Choroid plexus epithelial cell (primary cell): ENCODE measurements around the gene NAPB.
A peak's percentile ranks its signal among the peaks of the same experiment; 100 is the strongest.
"Not testable (repeated sequence)": the region's sequence is repeated elsewhere in the genome, so short reads cannot be mapped to it uniquely, and the experiment has no call there.

Experiments used
- DNase-seq: peaks from one replicate; pipeline ENCODE4 v3.0.0-alpha.2; 2010; ENCODE audit warnings: low read depth
- H3K4me3 ChIP-seq: 2 replicates; pipeline ENCODE4 v1.5.1; 2011; ENCODE audit warnings: low read depth, mild to moderate bottlenecking, control low read depth, low read length, moderate library complexity
- TF ChIP-seq, protein P1 (sequence below): conservative IDR thresholded peaks from 2 replicates; pipeline ENCODE4 v1.5.1; 2011; ENCODE audit warnings: low read depth, mild to moderate bottlenecking, control low read depth, inconsistent platforms, low read length, moderate library complexity

Gene NAPB

DNA sequence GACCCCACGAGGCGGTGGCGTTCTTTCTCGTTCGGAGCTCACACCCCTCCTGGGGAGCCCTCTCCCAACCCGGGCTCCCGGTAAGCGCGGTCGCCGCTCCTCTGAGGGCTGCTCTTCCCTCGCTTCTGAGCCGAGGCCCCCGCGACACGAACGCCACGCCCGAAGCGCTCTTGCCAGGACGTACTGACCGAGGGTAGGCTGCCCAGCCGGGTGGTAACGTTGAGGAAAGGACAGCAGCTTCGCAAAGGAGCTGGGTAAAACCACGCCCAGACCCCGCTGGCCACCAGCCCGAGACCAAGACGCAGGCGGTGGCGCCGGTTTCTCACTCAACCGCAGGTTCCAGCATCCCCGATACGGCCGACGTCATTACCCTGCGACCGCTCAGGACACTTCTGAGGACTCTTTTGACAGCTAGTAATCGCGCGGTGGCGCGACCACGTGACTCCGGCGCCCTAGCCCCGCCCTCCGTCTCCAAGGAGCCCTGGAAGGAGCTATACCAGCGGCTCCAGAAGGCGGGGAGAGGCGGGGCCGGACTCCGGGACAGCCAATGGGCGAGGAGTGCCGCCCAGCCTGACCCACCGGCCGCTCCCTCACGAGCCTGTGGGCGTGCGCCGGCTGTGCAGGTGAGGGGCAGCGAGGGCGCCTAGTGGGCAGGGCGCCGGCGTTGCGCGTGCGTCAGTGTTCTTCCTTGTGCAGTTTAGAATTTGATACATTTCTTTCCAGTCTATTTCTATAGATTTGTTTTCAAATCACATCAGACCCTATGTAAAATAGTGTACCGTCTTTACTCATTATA lies 63.3 kb downstream of the NAPB start:
- H3K4me3 ChIP-seq = peak overlapping the region; percentile 89
- peak; percentile 100 for DNase-seq
- TF ChIP-seq, protein P1, sequence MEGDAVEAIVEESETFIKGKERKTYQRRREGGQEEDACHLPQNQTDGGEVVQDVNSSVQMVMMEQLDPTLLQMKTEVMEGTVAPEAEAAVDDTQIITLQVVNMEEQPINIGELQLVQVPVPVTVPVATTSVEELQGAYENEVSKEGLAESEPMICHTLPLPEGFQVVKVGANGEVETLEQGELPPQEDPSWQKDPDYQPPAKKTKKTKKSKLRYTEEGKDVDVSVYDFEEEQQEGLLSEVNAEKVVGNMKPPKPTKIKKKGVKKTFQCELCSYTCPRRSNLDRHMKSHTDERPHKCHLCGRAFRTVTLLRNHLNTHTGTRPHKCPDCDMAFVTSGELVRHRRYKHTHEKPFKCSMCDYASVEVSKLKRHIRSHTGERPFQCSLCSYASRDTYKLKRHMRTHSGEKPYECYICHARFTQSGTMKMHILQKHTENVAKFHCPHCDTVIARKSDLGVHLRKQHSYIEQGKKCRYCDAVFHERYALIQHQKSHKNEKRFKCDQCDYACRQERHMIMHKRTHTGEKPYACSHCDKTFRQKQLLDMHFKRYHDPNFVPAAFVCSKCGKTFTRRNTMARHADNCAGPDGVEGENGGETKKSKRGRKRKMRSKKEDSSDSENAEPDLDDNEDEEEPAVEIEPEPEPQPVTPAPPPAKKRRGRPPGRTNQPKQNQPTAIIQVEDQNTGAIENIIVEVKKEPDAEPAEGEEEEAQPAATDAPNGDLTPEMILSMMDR = no peak

DNA sequence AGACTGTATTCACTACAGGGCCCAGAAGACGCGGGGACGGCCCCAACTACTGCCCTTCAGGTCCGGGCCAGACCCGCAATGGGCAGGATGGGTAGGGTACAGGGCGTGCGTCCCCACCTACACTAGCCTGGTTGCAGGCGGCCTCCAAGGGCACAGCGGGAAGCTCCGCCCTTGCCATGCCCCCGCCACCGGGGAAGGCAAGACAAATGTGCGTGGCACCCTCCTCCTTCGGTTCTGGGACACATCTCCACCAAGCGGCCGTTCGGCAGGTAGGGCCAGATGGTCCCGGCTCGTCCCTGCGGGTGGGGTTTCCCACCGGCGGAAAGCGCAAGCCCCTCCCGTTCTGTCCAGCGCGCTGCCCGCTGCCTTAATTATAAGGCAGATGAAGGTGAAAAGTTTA lies 65.1 kb downstream of the NAPB start:
- H3K4me3 ChIP-seq = no peak overlapping the region
- no peak for DNase-seq
- TF ChIP-seq, protein P1 = no peak

DNA sequence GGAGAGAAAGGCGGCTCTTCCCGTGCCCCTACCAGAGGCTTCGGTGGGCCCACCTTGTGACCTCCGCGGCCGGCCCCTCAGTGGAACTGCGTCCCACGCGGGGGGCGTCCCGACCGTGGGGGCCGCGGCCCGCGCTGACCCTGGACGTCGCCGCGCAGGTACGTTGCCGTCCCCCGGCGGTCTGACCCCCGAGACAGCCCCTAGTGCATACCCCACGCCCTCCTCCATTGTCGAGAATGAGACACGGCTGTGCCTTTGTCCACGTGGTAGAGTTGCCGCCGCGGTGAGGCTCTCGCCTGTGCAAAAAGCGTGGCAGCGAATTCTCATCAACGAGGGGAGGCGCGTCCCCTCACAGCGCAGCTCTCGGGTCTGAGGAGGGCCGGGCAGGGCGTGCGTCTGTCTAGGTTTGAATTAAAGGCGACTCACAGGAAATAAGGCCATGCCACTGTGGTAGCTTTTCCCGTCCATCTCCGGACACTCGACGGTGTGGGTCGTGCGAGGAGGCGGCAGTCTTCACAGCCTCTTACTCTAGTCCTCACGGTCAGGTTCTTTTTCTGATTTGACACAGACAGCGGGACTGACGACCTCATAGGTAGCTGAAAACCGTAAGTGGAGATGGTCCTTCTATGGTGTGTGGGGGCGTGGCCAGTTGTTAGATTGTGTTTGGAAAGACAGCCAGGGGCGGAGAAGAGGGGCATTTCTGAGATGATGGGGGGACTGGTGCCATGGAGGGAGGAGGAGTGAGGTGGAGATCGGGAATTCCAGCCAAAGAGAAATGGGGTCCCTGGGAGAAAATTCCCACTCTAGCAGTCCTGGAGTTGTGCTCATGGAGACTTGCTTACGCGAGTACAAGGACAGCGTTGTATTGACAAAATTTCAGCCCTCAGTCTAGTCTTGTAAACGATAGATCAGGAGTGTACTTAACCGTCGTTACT lies 70.1 kb downstream of the NAPB start:
- peak; percentile 55 for DNase-seq
- TF ChIP-seq, protein P1 = no peak
- peak overlapping the region; percentile 90 for H3K4me3 ChIP-seq

DNA sequence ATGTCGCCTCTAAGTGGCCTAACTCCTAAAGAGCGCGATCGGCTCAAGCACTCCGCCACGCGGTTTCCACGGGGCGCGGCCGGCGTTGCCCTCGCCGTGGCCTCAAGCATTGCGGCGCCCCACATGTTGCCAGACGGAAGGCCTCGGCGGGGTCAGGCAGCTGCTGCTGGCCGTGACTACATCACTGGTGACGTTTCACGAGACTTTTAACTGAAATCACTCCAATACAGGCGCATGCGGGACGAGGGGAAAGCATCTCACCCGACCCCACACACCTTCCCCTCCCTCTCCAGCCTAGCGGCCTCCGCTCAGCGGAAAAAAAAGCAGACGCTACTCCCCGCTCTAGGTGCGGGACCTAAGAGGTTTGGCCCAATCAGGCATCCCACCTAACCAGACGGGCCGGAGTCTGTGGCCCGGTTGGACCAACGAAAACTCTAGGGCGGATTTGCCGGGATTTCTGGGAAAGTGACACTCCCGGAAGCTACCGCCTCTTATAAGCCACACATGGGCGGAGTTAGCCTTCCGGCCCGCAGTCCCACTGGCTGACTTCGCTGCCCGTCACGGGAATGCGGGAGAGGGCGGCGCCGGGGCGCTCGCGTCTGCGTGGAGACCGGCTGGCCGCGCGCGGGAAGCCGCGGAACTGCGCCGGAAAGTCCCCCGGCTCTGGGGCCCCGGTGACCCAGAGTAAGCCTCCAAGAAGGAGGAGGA lies 70.9 kb downstream of the NAPB start, which contains the start of gene NXT1:
TSS of gene NXT1 (plus strand) at position 596 of the 708 bp plus-strand sequence. CDS start 3,251 bp downstream, outside the sequence.
- TF ChIP-seq, protein P1 = no peak
- peak within 1 kb of the TSS; percentile 90 for H3K4me3 ChIP-seq

DNA sequence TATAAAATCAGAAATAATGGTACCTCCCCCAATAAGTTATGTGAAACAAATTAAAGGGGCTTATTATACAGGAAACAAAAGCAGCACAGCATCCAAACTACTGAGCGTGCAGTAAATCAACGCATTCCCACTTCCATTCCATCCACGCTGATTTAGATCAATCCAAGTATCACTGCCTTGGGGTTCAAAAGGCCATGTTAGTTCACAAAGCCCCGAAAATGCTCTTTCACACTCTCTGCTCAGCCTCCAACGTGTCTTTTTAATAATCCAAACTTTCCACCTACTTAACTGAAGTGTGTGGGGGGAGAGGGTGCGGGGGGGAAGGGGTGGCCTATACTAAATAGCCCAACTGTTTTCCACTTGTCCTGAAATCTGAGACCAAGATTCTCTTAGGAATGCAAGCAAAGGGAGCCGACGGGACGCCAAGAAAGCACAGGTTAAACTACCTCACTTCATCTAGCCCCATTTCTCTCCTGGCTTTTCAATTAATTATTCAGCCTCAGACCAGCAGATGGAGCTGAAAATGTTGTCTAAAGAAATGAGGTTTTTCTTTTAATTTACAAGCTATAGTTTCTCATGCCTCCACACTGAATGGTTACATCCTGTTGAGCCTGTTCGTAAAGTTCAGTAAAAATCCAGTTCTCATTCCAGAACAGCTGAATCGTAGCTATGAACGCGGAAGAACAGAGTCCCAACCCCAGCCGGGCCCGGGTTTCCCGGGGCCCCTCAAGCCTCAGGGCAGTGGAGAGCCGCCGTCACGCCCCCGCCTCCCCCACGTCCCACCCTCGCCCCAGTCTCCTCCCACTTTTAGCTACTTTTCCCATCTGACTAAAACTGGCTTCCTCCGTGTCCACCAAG lies 71.7 kb downstream of the NAPB start:
- TF ChIP-seq, protein P1 = peak; percentile 49
- H3K4me3 ChIP-seq = peak overlapping the region; percentile 90
- no peak for DNase-seq

More for the DNA sequence above, 70.9 kb downstream of the NAPB start, which contains the start of gene NXT1:
- DNase-seq = peak; percentile 100

DNA sequence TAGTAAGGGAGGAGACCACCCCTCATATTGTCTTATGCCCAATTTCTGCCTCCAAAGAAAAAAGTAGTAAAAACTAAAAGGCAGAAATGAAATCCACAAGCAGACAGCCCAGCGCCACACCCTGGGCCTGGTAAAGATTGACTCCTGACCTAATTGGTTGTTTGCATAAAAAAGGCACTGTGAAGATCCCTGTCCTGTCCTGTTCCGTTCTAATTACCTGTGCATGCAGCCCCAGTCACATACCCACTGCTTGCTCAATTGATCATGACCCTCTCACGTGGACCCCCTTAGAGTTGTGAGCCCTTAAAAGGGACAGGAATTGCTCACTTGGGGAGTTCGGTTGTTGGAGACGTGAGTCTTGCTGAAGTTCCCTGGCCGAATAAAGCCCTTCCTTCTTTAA lies 72.8 kb downstream of the NAPB start:
- H3K4me3 ChIP-seq, DNase-seq: not testable (repeated sequence)
